SJCRH30 (cell line): ENCODE measurements around the gene P2RX3. TPM values are rescaled to one million over a fixed set of nuclear protein-coding genes. Genes with fewer than 3 reads are reported as not detected.
"Not testable (repeated sequence)": the region's sequence is repeated elsewhere in the genome, so short reads cannot be mapped to it uniquely, and the experiment has no call there.

Source experiments
- DNase-seq, 2 experiments: peaks; one replicate each; pipeline ENCODE4 v3.0.0-alpha.2; 2015 to 2020
- H3K27ac ChIP-seq: fragments of 250-450 bp; sonication (Bioruptor Pico); 2 replicates; pipeline ENCODE4 v1.5.1; 2020; ENCODE audit warnings: mild to moderate bottlenecking, moderate library complexity
- H3K27me3 ChIP-seq: fragments of 250-450 bp; sonication (Bioruptor Pico); 2 replicates; pipeline ENCODE4 v1.5.1; 2020; ENCODE audit warnings: mild to moderate bottlenecking, moderate library complexity
- H3K36me3 ChIP-seq: fragments of 250-450 bp; sonication (Bioruptor Pico); 2 replicates; pipeline ENCODE4 v1.5.1; 2020; ENCODE audit warnings: mild to moderate bottlenecking, moderate library complexity
- H3K4me1 ChIP-seq: fragments of 250-450 bp; sonication (Bioruptor Pico); 2 replicates; pipeline ENCODE4 v1.5.1; 2020; ENCODE audit warnings: mild to moderate bottlenecking, moderate library complexity
- H3K4me3 ChIP-seq: fragments of 250-450 bp; sonication (Bioruptor Pico); 2 replicates; pipeline ENCODE4 v1.5.1; 2020; ENCODE audit warnings: mild to moderate bottlenecking, moderate library complexity
- H3K9me3 ChIP-seq: fragments of 250-450 bp; sonication (Bioruptor Pico); replicated peaks from 2 replicates; pipeline ENCODE4 v1.5.1; 2020; ENCODE audit warnings: mild to moderate bottlenecking, moderate library complexity
- total RNA-seq: library from RNA; depleted of rRNA; stranded (reverse); fragments of >200 nt; shearing (Covaris generic); gene quantifications from 2 replicates; pipeline ENCODE4 v1.2.3, GENCODE V29; 2014

P2RX3 gene
- total RNA-seq, 1 experiment from 2014 or later: not detected

- H3K27ac ChIP-seq: no peak overlapping the region
These were observed 10.4 kb upstream of the P2RX3 start for GRCh38 chr11:57327721-57328120.

DNA sequence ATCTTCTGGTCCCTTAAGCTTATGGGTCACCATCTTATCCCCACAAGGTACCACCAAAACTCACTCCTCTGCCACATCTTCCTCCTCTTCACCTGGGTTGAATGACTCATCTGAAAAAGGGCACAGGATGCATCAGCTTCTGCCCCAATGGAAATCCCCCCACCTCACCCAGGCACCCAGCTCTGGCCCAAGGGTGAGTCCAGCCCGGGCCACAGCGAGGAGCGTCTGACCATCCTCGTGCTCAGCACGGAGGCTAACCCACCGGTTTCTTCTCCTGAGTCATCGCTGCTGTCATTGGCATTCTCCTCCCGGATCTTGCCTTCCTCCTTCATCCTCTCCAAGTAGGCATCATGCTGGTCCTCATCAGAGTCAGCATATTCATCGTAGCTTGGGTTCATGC is 8.1 kb upstream of the P2RX3 start:
- peaks cover 82% of the 10 kb centered on the region for H3K36me3 ChIP-seq
- no peak overlapping the region for H3K4me3 ChIP-seq
- peaks cover 11% of the 10 kb centered on the region for H3K4me1 ChIP-seq

More at GRCh38 chr11:57327721-57328120, 10.4 kb upstream of the P2RX3 start:
- H3K4me1 ChIP-seq: peaks cover 13% of the 10 kb centered on the region
- no peaks in the 10 kb centered on the region for H3K27me3 ChIP-seq
- H3K9me3 ChIP-seq: no peaks in the 10 kb centered on the region
- DNase-seq: no peak
- H3K4me3 ChIP-seq: no peak overlapping the region
- H3K36me3 ChIP-seq: peaks cover 66% of the 10 kb centered on the region

GRCh38 chr11:57331720-57332119 is 6.4 kb upstream of the P2RX3 start:
- peaks cover 10% of the 10 kb centered on the region for H3K4me1 ChIP-seq
- DNase-seq: no peak
- H3K36me3 ChIP-seq: peaks cover 75% of the 10 kb centered on the region
- H3K4me3 ChIP-seq: no peak overlapping the region
- no peaks in the 10 kb centered on the region for H3K9me3 ChIP-seq
- H3K27ac ChIP-seq: no peak overlapping the region
- H3K27me3 ChIP-seq: no peaks in the 10 kb centered on the region

More for the DNA sequence above, 8.1 kb upstream of the P2RX3 start:
- Histone ChIP-seq H3K27me3 (no peaks in the 10 kb centered on the region), H3K27ac (no peak overlapping the region), H3K9me3 (no peaks in the 10 kb centered on the region)
- DNase-seq: no peak

DNA sequence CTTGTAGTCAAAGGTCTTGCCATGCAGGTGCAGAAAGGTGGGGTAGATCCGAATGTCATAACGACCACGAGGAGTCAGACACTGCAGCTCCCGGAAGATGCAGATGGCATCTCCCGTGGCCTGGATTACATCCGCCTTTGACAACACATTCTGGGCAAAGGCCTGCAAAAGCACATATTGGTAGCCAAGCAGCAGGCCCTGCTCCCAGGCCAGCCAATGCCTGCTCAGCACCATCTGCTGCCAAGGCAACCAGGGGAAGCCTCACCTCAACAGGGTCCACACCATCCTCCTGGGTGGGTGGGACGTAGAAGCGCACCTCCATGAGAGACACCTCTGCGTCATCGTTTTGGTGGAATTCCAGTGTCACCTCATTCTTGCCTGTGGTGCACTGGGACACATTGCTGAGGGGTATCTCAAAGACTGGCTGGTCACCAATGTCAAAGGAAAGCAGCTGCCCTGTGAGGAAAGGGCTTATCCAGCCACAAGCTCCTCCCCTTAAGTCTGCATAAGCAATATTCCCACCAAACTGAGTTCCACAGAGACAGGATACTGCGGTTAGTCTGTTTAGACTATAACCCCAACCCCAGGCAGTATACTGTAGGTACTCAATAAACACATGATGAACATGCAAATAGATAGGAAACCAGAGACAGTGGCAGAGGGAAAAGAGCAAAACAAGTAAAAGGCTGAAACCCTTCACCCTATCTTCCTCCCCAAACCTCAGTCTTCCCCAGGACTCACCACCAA is 5.3 kb upstream of the P2RX3 start:
- Histone ChIP-seq H3K27me3 (no peaks in the 10 kb centered on the region), H3K4me3 (no peak overlapping the region), H3K36me3 (peaks cover 64% of the 10 kb centered on the region), H3K9me3 (no peaks in the 10 kb centered on the region), H3K27ac (no peak overlapping the region), H3K4me1 (peaks cover 10% of the 10 kb centered on the region)
- no peak for DNase-seq

- Histone ChIP-seq H3K27me3 (no peaks in the 10 kb centered on the region), H3K4me3 (peak overlapping the region; percentile 84), H3K27ac (peak overlapping the region; percentile 79), H3K4me1 (peaks cover 10% of the 10 kb centered on the region), H3K9me3 (no peaks in the 10 kb centered on the region), H3K36me3 (peaks cover 43% of the 10 kb centered on the region)
- no peak for DNase-seq
These were observed 3.2 kb upstream of the P2RX3 start for GRCh38 chr11:57335023-57335342.

- Histone ChIP-seq H3K4me1 (peaks cover 10% of the 10 kb centered on the region), H3K36me3 (peaks cover 37% of the 10 kb centered on the region), H3K27me3 (no peaks in the 10 kb centered on the region; the same call in 1 of the 2 replicates), H3K4me3 (peak within 1 kb of the TSS; percentile 84), H3K27ac (peak within 1 kb of the TSS; percentile 79), H3K9me3 (no peaks in the 10 kb centered on the region)
- peak; percentile 93 for DNase-seq
These were observed 2.6 kb upstream of the P2RX3 start, which contains the start of gene SSRP1 for GRCh38 chr11:57335343-57336110. Gene SSRP1 (minus strand): TSS chr11:57335892. CDS start chr11:57335121, 771 bp downstream.

DNA sequence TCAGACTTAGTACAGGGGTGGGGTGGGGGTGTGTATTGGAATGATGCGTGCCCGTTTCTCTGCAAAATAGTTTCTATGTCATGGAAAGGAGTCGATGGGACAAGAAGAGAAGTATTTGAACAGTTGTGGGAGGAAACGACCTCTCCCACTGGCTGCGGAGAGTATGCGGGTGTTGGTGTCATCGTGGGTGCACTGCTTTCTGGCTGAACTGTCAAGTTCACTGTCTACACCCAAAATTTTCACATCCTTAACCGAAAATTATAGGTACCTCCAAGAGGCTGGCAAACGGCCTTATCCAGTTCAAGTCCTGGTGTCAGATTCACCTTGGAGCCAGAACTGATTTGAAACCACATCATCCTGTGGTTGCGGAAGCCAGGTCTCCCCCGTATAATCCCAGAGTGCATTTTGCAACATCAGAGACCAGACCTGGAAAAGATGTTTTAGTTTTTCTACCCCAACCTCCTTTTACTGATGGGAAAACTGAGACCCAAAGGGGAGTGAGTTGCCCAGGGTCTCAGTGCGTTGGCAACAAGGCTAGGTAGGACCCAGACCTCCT is 2.0 kb upstream of the P2RX3 start:
- DNase-seq: no peak
- H3K36me3 ChIP-seq: peaks cover 31% of the 10 kb centered on the region
- H3K4me1 ChIP-seq: peaks cover 10% of the 10 kb centered on the region
- no peaks in the 10 kb centered on the region for H3K9me3 ChIP-seq
- no peaks in the 10 kb centered on the region; the same call in 1 of the 2 replicates for H3K27me3 ChIP-seq
- H3K27ac ChIP-seq: peak overlapping the region; percentile 42
- peak overlapping the region; percentile 84 for H3K4me3 ChIP-seq

GRCh38 chr11:57336856-57337255 is 1.3 kb upstream of the P2RX3 start:
- Histone ChIP-seq H3K4me1 (peaks cover 10% of the 10 kb centered on the region), H3K36me3 (peaks cover 24% of the 10 kb centered on the region)
- H3K9me3 ChIP-seq, H3K27me3 ChIP-seq, DNase-seq, H3K27ac ChIP-seq, H3K4me3 ChIP-seq: not testable (repeated sequence)

DNA sequence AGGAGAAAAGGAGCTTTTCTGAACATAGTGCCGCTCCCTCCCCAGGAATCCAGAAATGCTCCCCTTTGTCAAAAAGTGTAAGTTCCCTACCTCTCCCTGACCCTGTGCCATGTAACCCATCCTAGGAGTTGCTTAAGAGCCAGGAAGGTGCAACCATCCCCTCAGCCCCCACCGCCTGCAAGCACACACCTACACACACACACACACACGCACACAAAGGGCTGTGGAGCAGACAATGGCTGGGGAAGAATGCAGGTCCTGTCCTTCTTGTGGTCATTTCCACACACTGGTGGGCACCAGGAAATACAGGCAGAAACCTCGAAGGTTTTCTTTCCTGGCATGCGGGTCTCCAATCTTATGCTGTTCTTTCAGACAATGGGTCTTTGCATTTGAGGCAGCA is 1.2 kb downstream of the P2RX3 start:
- no peak for DNase-seq
- peaks cover 7% of the 10 kb centered on the region for H3K4me1 ChIP-seq
- H3K9me3 ChIP-seq: no peaks in the 10 kb centered on the region
- peaks cover 2% of the 10 kb centered on the region; the same call in 1 of the 2 replicates for H3K36me3 ChIP-seq
- no peak overlapping the region for H3K4me3 ChIP-seq
- no peak overlapping the region for H3K27ac ChIP-seq
- peaks cover 6% of the 10 kb centered on the region for H3K27me3 ChIP-seq

GRCh38 chr11:57340039-57340615 is 2.0 kb downstream of the P2RX3 start:
- Histone ChIP-seq H3K36me3 (no peaks in the 10 kb centered on the region), H3K9me3 (no peaks in the 10 kb centered on the region), H3K27me3 (peaks cover 6% of the 10 kb centered on the region), H3K27ac (no peak overlapping the region), H3K4me3 (no peak overlapping the region), H3K4me1 (peaks cover 3% of the 10 kb centered on the region; the same call in 1 of the 2 replicates)
- DNase-seq: peak in 1 of 2 experiments; percentile 41

- H3K27ac ChIP-seq: no peak overlapping the region
- H3K4me3 ChIP-seq: no peak overlapping the region
- no peaks in the 10 kb centered on the region for H3K36me3 ChIP-seq
- DNase-seq: no peak
- H3K9me3 ChIP-seq: no peaks in the 10 kb centered on the region
- peaks cover 3% of the 10 kb centered on the region; the same call in 1 of the 2 replicates for H3K4me1 ChIP-seq
- peaks cover 6% of the 10 kb centered on the region for H3K27me3 ChIP-seq
These were observed 3.2 kb downstream of the P2RX3 start for GRCh38 chr11:57341250-57341808.

DNA sequence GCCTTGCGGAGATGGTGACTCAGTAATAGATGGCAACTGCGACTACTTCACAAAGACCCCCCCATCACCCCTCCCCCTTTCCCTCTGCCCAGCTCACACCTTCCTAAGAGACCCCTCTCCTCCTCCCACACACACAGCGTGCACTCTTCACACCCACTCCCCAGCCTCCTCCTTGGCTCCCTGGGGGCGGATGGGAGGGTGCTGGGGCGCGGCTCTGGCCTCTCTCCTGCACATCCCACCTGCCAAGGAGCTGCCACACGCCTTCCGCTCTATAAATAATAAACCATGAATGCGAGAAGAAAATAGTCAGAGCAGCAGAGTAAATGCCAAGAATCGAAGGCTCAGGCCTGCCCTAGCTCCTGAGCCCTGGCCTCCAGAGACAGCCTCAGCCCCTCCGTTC is 4.5 kb downstream of the P2RX3 start:
- no peaks in the 10 kb centered on the region for H3K9me3 ChIP-seq
- no peak overlapping the region for H3K4me3 ChIP-seq
- H3K27me3 ChIP-seq: peaks cover 6% of the 10 kb centered on the region
- DNase-seq: no peak
- H3K4me1 ChIP-seq: no peaks in the 10 kb centered on the region
- no peaks in the 10 kb centered on the region for H3K36me3 ChIP-seq
- H3K27ac ChIP-seq: no peak overlapping the region

- Histone ChIP-seq H3K27me3 (peaks cover 6% of the 10 kb centered on the region), H3K4me3 (no peak overlapping the region), H3K9me3 (no peaks in the 10 kb centered on the region), H3K4me1 (no peaks in the 10 kb centered on the region), H3K36me3 (no peaks in the 10 kb centered on the region), H3K27ac (no peak overlapping the region)
- no peak for DNase-seq
These were observed 5.7 kb downstream of the P2RX3 start for GRCh38 chr11:57343825-57344224.

- Histone ChIP-seq H3K27ac (no peak overlapping the region), H3K36me3 (no peaks in the 10 kb centered on the region), H3K27me3 (peaks cover 6% of the 10 kb centered on the region), H3K4me3 (no peak overlapping the region), H3K9me3 (no peaks in the 10 kb centered on the region), H3K4me1 (no peaks in the 10 kb centered on the region)
- DNase-seq: no peak
These were observed 6.7 kb downstream of the P2RX3 start for GRCh38 chr11:57344826-57345225.
